LNCAP (cell line): ENCODE measurements around the gene CPXM1.

Experiments
- CTCF ChIP-seq: fragments of 450-650 bp; IDR thresholded peaks from 2 replicates; pipeline ENCODE4 v1.5.1; 2017; ENCODE audit warnings: mild to moderate bottlenecking

CPXM1 gene

GRCh38 chr20:2745936-2746635 lies 54.3 kb downstream of the CPXM1 start:
- TF ChIP-seq CTCF, result no peak

- TF ChIP-seq CTCF, result no peak
Measured at GRCh38 chr20:2745060-2745910, 55.1 kb downstream of the CPXM1 start.
